Mesodermal cell (in vitro differentiated cells): ENCODE measurements around the gene ARFRP1.
A peak's percentile ranks its signal among the peaks of the same experiment; 100 is the strongest.

Experiments used
- H3K27ac ChIP-seq: 2 replicates; pipeline ENCODE4 v1.7.0; 2013; ENCODE audit warnings: mild to moderate bottlenecking, low read depth, low read length, moderate library complexity; ENCODE audit not compliant: severe bottlenecking
- H3K36me3 ChIP-seq: 2 replicates; pipeline ENCODE4 v1.7.1; 2013; ENCODE audit warnings: mild to moderate bottlenecking, low read length, moderate library complexity; ENCODE audit not compliant: control insufficient read depth, insufficient read depth
- H3K4me1 ChIP-seq: one replicate; pipeline ENCODE4 v1.7.1; 2013; ENCODE audit warnings: mild to moderate bottlenecking, low read length; ENCODE audit not compliant: insufficient read depth, control insufficient read depth, poor library complexity, severe bottlenecking
- H3K4me3 ChIP-seq: 2 replicates; pipeline ENCODE4 v1.7.0; 2013; ENCODE audit warnings: low read length, control low read depth, mild to moderate bottlenecking; ENCODE audit not compliant: insufficient read depth, poor library complexity, severe bottlenecking; ENCODE audit errors: extremely low read depth
- H3K9me3 ChIP-seq: 2 replicates; pipeline ENCODE4 v1.7.1; 2013; ENCODE audit warnings: mild to moderate bottlenecking, low read length, moderate library complexity; ENCODE audit not compliant: control insufficient read depth
- WGBS, 2 experiments: methylation state at CpG; one replicate each; pipeline ENCODE4 v1.1.5; 2013; ENCODE audit warnings: missing lambda C conversion rate in 2 of 2; ENCODE audit not compliant: insufficient coverage in 2 of 2; 5-methylcytosine and 5-hydroxymethylcytosine counted together

Gene ARFRP1

DNA sequence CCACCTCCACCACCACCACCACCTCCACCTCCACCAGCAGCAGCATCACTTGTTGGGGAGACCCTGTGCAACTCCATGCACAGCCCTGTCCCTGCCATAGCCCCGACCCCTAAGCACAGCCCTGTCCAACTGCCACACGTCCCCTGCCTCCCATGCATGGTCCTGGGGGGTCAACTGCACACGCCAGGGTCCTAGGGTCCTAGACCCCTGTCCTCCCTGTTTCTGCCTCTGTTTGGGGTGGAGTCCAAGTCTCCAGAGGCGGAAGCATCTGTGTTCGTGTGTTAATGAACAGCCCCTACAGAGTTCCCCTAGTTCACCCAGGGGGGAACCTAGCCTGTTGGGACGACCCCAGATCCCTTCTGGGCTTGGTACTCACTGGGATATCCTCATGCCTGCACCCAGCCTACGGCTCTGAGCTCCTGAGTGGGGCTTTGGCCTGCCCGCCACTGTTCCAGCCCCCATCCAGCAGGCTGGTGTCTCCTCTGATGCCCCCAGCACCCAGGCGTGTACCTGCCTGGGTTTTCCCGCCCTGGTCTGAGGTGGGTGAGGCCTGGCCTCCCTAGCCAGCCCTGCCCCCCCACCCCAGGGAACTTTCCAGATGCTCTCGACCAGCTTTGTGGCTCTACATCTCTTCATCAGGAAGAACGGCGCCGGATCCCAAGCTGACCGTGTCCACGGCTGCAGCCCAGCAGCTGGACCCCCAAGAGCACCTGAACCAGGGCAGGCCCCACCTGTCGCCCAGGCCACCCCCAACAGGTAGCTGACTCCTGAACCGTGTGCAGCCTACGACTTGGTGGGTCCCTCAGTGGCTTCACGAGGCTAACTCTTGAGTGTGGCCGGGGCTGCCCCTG is 13.8 kb downstream of the ARFRP1 start:
- no peaks in the 10 kb centered on the region for H3K9me3 ChIP-seq
- 95 to 96% methylated on average over 12 to 21 of the region's 21 CpGs for WGBS, 2 experiments

DNA sequence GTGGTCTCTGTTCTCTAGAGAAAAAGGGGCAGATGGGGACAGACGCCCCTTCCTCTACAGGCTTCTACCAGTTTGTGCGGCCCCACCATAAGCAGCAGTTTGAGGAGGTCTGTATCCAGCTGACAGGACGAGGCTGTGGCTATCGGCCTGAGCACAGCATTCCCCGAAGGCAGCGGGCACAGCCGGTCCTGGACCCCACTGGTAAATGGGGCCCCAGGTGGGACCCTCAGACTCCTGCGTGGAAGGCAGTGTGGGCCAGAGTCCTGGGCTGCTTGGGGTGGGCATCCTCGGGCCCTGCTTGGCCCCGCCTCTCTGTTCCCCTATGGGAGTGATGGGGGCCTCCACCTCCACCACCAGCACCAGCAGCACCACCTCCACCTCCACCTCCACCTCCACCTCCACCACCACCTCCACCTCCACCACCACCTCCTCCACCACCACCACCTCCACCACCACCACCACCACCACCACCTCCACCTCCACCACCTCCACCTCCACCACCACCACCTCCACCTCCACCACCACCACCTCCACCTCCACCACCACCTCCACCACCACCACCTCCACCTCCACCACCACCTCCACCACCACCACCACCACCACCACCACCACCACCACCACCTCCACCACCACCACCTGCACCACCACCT is 14.6 kb downstream of the ARFRP1 start:
- H3K4me1 ChIP-seq, result peaks cover 11% of the 10 kb centered on the region
- WGBS, 2 experiments, result 97 to 100% methylated on average over 7 to 8 of the region's 10 CpGs
- H3K36me3 ChIP-seq, result peaks cover 6% of the 10 kb centered on the region
- H3K4me3 ChIP-seq, result no peak overlapping the region
- H3K27ac ChIP-seq, result no peak overlapping the region
- H3K9me3 ChIP-seq, result no peaks in the 10 kb centered on the region

More for the DNA sequence above, 13.8 kb downstream of the ARFRP1 start:
- Histone ChIP-seq H3K27ac (no peak overlapping the region), H3K36me3 (peaks cover 6% of the 10 kb centered on the region), H3K4me3 (no peak overlapping the region), H3K4me1 (peaks cover 18% of the 10 kb centered on the region)

DNA sequence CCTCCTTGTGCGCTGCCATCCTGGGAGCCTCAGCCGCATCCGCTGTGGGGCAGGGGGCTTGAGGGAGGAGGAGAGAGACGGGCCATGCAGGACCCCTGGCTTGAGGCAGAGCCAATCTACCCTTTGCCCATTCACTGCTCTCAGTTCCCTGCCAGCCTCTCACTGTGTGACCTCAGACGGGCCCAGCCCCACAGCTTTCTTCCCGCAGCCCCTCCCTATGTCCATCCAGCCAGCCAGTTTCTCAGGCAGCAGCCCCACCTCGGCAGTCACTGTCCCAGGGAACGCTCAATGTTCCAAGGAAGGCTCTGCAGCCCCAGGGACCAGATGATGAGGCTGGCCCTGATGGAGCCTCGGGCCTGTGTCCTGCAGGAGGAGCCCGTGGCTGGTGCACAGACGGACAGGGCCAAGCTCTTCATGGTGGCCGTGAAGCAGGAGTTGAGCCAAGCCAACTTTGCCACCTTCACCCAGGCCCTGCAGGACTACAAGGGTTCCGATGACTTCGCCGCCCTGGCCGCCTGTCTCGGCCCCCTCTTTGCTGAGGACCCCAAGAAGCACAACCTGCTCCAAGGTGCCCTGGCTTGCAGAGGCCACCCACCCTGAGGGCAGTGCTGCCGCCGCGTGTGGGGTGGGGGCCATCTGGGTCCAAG is 15.2 kb downstream of the ARFRP1 start:
- no peaks in the 10 kb centered on the region for H3K9me3 ChIP-seq
- peak overlapping the region; percentile 16 for H3K27ac ChIP-seq
- H3K4me3 ChIP-seq, result no peak overlapping the region
- peaks cover 5% of the 10 kb centered on the region for H3K4me1 ChIP-seq
- WGBS, 2 experiments, result 92 to 94% methylated on average over 15 to 17 of the region's 20 CpGs
- peaks cover 6% of the 10 kb centered on the region for H3K36me3 ChIP-seq

DNA sequence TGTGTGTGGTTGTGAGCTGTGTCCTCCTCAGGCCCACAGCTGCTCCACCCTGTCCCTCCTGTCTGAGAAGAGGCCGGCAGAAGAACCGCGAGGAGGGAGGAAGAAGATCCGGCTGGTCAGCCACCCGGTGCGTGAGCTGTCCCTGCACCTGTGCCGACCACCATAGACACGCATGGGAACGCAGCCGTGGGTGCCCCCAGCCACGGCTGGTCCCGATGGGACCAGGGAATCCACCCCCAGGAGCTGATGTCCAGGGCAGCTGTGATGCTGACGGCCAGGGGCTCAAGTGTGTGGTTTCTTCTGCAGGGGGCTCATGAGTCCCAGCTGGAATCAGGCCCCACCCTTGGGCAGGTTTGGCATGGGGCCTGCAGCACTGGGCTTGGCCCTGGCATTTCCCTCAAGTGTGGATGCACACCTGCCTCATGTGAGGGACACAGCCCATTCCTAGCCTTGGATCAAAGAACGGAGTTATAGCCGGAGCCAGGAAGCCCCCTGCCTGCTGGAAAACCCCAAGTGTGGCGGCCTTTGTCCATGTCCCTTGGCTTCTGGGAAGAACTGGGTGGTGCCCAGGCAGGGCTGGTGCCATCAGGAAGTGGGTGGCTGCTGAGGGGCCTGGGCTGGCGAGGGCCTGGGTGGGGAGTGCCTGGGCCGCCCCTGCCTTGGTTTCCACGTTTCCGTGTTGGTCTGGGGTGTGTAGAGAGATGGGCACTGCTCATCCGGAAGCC is 15.9 kb downstream of the ARFRP1 start:
- Histone ChIP-seq H3K4me1 (peaks cover 10% of the 10 kb centered on the region), H3K4me3 (no peak overlapping the region), H3K36me3 (peaks cover 6% of the 10 kb centered on the region), H3K27ac (peak overlapping the region; percentile 16), H3K9me3 (no peaks in the 10 kb centered on the region)
- WGBS, 2 experiments, result 93 to 94% methylated on average over 18 to 21 of the region's 21 CpGs

DNA sequence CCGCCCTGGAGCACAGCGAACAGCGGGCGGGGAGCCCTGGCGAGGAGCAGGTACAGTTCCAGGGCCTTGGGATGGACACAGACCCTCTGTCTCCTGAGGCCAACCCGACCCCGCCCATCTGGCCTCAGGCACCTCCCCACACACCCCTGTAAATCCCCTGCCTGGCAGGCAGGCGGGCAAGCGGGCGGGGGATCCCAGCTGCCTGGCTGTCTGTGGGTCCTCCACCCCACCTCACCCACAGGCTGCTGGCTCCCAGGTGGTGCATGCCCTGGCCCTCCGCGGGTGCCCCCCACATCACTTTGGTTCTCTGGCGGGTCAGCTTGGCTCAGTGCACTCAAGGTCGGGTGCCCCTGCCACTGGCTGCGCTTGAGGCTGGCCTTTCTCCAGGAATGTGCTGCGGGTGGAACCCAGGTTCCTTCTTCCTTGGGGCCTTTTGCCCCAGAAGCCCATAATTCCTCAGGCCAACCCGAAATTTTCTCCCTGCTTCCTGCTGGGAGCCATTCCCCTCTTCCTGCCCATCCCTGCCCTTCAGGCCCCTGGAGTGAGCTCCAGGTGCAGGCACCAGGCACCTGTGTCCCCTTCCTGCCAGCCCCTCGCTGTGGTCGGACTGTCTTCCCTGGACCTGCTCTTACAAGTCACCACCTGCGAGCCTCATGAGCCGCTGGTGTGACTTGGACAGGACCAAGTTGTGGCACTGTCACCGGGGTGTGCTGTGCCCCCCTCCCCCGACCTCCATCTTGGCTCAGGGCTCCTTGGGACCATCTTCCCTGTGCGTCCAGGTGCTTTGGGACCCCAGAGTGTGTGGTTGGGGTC is 16.7 kb downstream of the ARFRP1 start:
- Histone ChIP-seq H3K9me3 (no peaks in the 10 kb centered on the region), H3K36me3 (peaks cover 6% of the 10 kb centered on the region), H3K4me3 (no peak overlapping the region), H3K4me1 (peaks cover 15% of the 10 kb centered on the region), H3K27ac (no peak overlapping the region)
- WGBS, 2 experiments, result 96 to 97% methylated on average over 17 to 22 of the region's 24 CpGs

DNA sequence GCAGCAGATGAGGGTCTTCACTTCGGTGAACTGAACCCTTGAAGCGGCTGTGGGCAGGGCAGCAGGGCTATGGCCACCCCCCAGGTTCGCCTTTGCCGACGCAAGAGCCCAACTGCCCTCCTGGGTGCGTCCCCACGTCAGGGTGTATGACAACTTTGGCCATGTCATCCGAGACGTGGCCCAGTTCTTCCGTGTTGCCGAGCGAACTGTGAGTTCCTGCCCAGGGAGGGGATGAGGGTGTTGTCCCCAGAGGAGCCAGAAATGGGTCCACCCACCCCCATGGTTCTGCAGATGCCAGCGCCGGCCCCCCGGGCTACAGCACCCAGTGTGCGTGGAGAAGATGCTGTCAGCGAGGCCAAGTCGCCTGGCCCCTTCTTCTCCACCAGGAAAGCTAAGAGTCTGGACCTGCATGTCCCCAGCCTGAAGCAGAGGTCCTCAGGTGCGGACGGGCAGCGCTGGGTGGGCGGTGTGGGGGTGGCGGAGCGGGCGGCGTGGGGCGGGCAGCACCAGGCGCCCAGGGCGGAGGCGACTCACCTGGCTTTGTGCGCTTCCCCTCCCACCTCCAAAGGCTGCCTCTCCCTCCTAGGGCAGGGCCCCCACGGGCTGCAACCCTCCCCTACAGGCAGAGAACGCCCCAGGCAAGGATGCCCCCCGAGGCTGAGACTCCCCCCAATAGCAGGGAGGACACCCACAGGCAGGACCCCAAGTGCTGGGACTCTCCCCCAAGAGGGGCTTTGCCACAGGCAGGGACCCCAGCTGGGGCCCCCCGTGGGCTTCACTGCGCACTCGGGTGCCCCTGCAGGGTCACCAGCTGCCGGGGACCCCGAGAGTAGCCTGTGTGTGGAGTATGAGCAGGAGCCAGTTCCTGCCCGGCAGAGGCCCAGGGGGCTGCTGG is 17.5 kb downstream of the ARFRP1 start:
- H3K4me3 ChIP-seq, result no peak overlapping the region
- WGBS, 2 experiments, result 90 to 96% methylated on average over 22 to 35 of the region's 40 CpGs
- H3K9me3 ChIP-seq, result no peaks in the 10 kb centered on the region
- no peak overlapping the region for H3K27ac ChIP-seq
- H3K36me3 ChIP-seq, result peaks cover 6% of the 10 kb centered on the region
- H3K4me1 ChIP-seq, result peaks cover 17% of the 10 kb centered on the region

- H3K9me3 ChIP-seq, result no peaks in the 10 kb centered on the region
- H3K4me3 ChIP-seq, result no peak overlapping the region
- H3K36me3 ChIP-seq, result peaks cover 2% of the 10 kb centered on the region
- H3K4me1 ChIP-seq, result peaks cover 17% of the 10 kb centered on the region
- WGBS, 2 experiments, result 98% methylated on average over 38 to 44 of the region's 44 CpGs
- H3K27ac ChIP-seq, result no peak overlapping the region
Measured at GRCh38 chr20:63689046-63690002, 18.5 kb downstream of the ARFRP1 start.

DNA sequence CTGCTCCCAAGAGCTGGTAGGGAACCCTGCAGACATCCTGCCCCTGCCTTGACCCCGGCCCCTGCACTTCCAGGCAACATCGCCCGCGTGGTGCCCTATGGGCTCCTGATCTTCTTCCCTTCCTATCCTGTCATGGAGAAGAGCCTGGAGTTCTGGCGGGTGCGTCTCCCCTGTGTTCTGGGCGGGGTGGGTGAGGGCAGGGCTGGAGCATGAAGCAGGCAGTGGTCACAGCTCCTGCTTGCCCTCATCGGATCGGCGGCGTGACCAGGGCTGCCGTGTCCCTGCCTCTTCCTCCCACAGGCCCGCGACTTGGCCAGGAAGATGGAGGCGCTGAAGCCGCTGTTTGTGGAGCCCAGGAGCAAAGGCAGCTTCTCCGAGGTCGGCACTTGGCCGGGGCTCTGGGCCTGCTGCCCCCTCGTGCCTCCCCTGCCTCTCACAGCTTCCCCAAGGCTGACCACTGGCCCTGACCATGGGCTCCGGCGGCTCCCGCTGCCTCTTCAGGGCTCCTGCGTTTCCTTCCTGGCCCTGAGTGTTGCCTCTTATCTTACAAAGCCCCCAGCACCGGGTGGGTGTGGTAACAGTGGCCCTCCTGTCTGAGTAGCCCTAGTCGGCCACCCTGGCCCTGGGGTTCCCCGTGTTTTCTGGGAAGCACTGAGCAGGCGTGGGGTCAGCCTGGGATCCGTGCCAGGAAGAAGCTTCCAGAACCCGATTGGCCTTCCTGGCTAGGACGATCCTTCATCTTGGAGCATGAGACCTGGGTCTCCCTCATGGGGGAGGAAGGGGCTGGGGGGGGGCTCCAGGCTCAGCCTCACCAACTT is 19.3 kb downstream of the ARFRP1 start:
- peaks cover 17% of the 10 kb centered on the region for H3K4me1 ChIP-seq
- no peaks in the 10 kb centered on the region for H3K36me3 ChIP-seq
- H3K4me3 ChIP-seq, result no peak overlapping the region
- no peak overlapping the region for H3K27ac ChIP-seq
- H3K9me3 ChIP-seq, result no peaks in the 10 kb centered on the region
- WGBS, 2 experiments, result 92 to 95% methylated on average over 19 to 28 of the region's 31 CpGs
